ENCODE measurements around the gene USF1.

- TF ChIP-seq, protein P1, sequence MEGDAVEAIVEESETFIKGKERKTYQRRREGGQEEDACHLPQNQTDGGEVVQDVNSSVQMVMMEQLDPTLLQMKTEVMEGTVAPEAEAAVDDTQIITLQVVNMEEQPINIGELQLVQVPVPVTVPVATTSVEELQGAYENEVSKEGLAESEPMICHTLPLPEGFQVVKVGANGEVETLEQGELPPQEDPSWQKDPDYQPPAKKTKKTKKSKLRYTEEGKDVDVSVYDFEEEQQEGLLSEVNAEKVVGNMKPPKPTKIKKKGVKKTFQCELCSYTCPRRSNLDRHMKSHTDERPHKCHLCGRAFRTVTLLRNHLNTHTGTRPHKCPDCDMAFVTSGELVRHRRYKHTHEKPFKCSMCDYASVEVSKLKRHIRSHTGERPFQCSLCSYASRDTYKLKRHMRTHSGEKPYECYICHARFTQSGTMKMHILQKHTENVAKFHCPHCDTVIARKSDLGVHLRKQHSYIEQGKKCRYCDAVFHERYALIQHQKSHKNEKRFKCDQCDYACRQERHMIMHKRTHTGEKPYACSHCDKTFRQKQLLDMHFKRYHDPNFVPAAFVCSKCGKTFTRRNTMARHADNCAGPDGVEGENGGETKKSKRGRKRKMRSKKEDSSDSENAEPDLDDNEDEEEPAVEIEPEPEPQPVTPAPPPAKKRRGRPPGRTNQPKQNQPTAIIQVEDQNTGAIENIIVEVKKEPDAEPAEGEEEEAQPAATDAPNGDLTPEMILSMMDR (IDR thresholded peaks at IDR 0.05) = peak; percentile 32 to 45 (median 42)
- no peak for TF ChIP-seq POLR2A (IDR thresholded peaks at IDR 0.05)
These were observed 52.1 kb downstream of the USF1 start for GRCh38 chr1:160993544-160994193.

Measured in right lobe of liver (tissue), 4 donors.